ENCODE results near the gene CORO2A.

DNA sequence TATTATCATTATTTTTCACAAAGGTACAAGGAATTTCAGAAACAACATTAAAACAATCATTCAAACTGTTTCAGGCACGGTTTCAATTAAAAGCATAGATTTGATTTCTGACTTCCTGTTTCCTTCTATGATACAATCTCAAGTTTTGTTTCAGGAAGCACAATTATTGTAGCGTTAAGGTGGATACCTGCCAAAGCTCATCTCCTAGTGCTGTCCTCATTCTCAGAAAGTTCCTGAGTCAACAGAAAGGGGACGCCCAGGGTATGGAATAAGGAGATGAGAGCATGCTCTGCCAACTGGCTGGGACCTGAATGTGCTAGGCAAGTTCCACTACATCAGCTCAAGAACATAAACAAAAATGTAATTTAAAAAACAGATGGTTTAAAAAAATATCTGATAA is 71.4 kb downstream of the CORO2A start:
- TF ChIP-seq, protein P1, sequence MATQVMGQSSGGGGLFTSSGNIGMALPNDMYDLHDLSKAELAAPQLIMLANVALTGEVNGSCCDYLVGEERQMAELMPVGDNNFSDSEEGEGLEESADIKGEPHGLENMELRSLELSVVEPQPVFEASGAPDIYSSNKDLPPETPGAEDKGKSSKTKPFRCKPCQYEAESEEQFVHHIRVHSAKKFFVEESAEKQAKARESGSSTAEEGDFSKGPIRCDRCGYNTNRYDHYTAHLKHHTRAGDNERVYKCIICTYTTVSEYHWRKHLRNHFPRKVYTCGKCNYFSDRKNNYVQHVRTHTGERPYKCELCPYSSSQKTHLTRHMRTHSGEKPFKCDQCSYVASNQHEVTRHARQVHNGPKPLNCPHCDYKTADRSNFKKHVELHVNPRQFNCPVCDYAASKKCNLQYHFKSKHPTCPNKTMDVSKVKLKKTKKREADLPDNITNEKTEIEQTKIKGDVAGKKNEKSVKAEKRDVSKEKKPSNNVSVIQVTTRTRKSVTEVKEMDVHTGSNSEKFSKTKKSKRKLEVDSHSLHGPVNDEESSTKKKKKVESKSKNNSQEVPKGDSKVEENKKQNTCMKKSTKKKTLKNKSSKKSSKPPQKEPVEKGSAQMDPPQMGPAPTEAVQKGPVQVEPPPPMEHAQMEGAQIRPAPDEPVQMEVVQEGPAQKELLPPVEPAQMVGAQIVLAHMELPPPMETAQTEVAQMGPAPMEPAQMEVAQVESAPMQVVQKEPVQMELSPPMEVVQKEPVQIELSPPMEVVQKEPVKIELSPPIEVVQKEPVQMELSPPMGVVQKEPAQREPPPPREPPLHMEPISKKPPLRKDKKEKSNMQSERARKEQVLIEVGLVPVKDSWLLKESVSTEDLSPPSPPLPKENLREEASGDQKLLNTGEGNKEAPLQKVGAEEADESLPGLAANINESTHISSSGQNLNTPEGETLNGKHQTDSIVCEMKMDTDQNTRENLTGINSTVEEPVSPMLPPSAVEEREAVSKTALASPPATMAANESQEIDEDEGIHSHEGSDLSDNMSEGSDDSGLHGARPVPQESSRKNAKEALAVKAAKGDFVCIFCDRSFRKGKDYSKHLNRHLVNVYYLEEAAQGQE (IDR thresholded peaks at IDR 0.05; ENCODE audit: low read depth) = no peak
- no peak for TF ChIP-seq YY1 (IDR thresholded peaks at IDR 0.05; ENCODE audit: low read depth)

Measured in Ishikawa (cell line).